22Rv1 (cell line): Measurements from ENCODE around the gene PLXNB2.

Experiments
- CTCF ChIP-seq: fragments of 450-650 bp; IDR thresholded peaks from 2 replicates; pipeline ENCODE4 v1.5.1; 2017; ENCODE audit warnings: mild to moderate bottlenecking
- ZFX ChIP-seq: fragments of 450-650 bp; IDR thresholded peaks from 2 replicates; pipeline ENCODE4 v1.6.1; 2017; ENCODE audit warnings: antibody characterized with exemption, borderline replicate concordance

GRCh38 chr22:50315289-50316113 is 8.1 kb upstream of the PLXNB2 start:
- TF ChIP-seq CTCF (no peak), ZFX (no peak)
